GM23338 (cell line): ENCODE measurements around the gene ADCY1.

Experiments
- CREB1 ChIP-seq: fragments of 250-450 bp; sonication (Bioruptor Pico); IDR thresholded peaks from 2 replicates; pipeline ENCODE4 v1.5.0; 2020; ENCODE audit warnings: low read depth, mild to moderate bottlenecking, moderate library complexity
- CTCF ChIP-seq, 2 experiments: fragments of 200-600 bp in 1 of 2; sonication (generic) in 1 of 2; conservative IDR thresholded peaks; 2 replicates each; pipeline versions ENCODE4 v1.5.1 to v1.6.1; 2016 to 2017; ENCODE audit warnings: antibody characterized with exemption in 2 of 2, low read depth in 2 of 2, mild to moderate bottlenecking in 2 of 2, moderate library complexity in 1 of 2
- ETS1 ChIP-seq: IDR thresholded peaks from 2 replicates; pipeline ENCODE4 v1.6.1; 2016; ENCODE audit warnings: antibody characterized with exemption
- EZH2 ChIP-seq: fragments of 200-600 bp; sonication (generic); IDR thresholded peaks from one replicate; pipeline ENCODE4 v1.8.0; 2017; ENCODE audit warnings: antibody characterized with exemption, mild to moderate bottlenecking, low read depth; ENCODE audit not compliant: unreplicated experiment
- EZH2phosphoT487 ChIP-seq: fragments of 200-600 bp; sonication (generic); IDR thresholded peaks from one replicate; pipeline ENCODE4 v1.8.1; 2018; ENCODE audit warnings: antibody characterized with exemption; ENCODE audit not compliant: unreplicated experiment
- JUNB ChIP-seq: IDR thresholded peaks from one replicate; pipeline ENCODE4 v1.6.1; 2016; ENCODE audit warnings: antibody characterized with exemption; ENCODE audit not compliant: unreplicated experiment
- NANOG ChIP-seq: IDR thresholded peaks from 2 replicates; pipeline ENCODE4 v1.6.1; 2016; ENCODE audit warnings: antibody characterized with exemption, borderline replicate concordance
- POLR2AphosphoS5 ChIP-seq: IDR thresholded peaks from 2 replicates; pipeline ENCODE4 v1.6.1; 2016; ENCODE audit warnings: antibody characterized with exemption, low read depth
- REST ChIP-seq: IDR thresholded peaks from one replicate; pipeline ENCODE4 v1.6.1; 2018; ENCODE audit warnings: antibody characterized with exemption; ENCODE audit not compliant: unreplicated experiment
- STAT1 ChIP-seq: IDR thresholded peaks from one replicate; pipeline ENCODE4 v1.6.1; 2016; ENCODE audit warnings: antibody characterized with exemption; ENCODE audit not compliant: unreplicated experiment
- ZNF331 ChIP-seq: fragments of 250-450 bp; sonication (Bioruptor Pico); IDR thresholded peaks from 2 replicates; pipeline ENCODE4 v1.5.0; 2020; ENCODE audit warnings: low read depth, mild to moderate bottlenecking, moderate library complexity

- no peak for TF ChIP-seq CREB1 (CRISPR knock-in tag)
- no peak for TF ChIP-seq STAT1
- TF ChIP-seq JUNB = no peak
- TF ChIP-seq CTCF (conservative IDR thresholded peaks at IDR 0.05; ENCODE audit: low read depth in 2 of 2) = no peak
- no peak for TF ChIP-seq EZH2
- TF ChIP-seq POLR2AphosphoS5 = no peak
- TF ChIP-seq REST = no peak
- no peak for TF ChIP-seq EZH2phosphoT487
- no peak for TF ChIP-seq NANOG
- no peak for TF ChIP-seq ZNF331 (CRISPR knock-in tag)
- no peak for TF ChIP-seq ETS1
Measured at GRCh38 chr7:45579391-45579801, 5.2 kb downstream of the ADCY1 start.
